Cardiac septum (tissue), 1 donor: ENCODE measurements around the gene AFF2. TPM values are rescaled to one million over a fixed set of nuclear protein-coding genes. Genes with fewer than 3 reads are reported as not detected.

Source experiments
- DNase-seq: peaks from one replicate; pipeline ENCODE4 v3.0.0-alpha.2; 2020; ENCODE audit warnings: low spot score
- intact Hi-C: fragments of 100-400 bp; cut with DNase I; formaldehyde crosslinking; loops from one replicate; pipeline ENCODE4 v1.14.0; 2022
- total RNA-seq: library from RNA; stranded (reverse); fragmentation: NEBNext Ultra II Directional; extraction: Animal tissue kit (Norgen Biotek cat#: 25700); gene quantifications from one replicate; pipeline ENCODE4 v1.2.1, GENCODE V29; 2021
- donor health status: DM: no; HTN: no; CAD: no.

AFF2 gene
- total RNA-seq, 1 donor from 2014 or later: 0.67 TPM

DNA sequence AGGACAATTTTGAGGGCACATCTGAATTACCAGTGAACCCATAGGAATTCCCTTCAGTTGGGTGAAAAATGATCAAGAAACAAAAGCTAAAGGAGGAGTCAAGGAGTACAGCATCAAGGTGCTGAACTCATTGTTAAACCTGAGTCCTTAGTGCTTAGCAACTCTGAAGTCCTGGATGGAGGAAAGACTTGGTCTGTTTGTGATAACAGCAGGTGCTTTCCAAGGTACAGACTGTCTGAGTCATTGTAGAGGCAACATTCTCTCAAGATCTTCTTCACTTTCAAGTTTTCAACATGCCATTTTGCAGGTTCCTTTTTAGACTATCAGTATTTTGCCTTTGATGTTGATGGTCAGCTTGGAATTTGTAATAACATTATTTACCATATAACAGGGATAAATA, 293.9 kb downstream of the AFF2 start:
- DNase-seq: no peak
- intact Hi-C loops: no loop called here

DNA sequence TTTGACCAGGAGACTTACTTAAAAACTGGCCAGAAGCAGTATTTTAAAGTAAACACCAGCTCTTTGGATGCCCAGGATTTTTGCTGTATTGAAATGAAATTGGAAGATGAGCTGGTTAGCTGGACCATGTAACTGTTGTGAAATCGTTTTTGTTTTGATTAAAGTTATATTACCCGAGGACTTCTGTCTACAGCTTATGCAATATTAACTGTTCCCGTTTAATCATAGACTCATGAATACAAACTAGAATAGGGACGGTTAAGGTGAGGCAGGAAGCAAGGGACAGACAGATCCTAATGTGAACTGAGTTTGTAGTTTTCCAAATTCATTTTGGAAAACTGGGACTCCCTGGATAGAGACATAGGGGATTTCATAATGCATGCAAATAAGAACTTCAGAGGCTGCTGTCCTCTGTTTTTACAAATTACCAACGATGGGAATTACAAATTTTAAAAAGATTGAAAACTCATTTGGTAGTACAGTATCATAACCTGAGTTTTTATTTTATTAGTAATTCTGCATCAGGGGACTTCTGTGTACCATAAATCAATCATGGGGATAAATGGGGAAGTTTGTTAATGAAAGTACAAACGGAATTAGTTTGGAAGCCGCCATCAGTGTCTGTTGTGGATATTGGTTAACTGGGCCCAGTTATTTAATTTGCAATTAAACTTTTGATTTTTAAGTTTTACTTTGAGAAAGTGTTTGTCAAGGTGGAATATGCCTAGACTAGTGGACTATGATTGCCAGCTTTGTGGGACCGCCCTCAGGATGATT, 304.4 kb downstream of the AFF2 start:
- no peak for DNase-seq
- intact Hi-C loops: no loop called here

- intact Hi-C loops: no loop called here
Measured at GRCh38 chrX:148806145-148806870, 305.9 kb downstream of the AFF2 start.

GRCh38 chrX:148808833-148809232, 308.4 kb downstream of the AFF2 start:
- intact Hi-C loops: no loop called here

More at GRCh38 chrX:148806145-148806870, 305.9 kb downstream of the AFF2 start:
- DNase-seq: no peak

GRCh38 chrX:148811236-148811635, 310.8 kb downstream of the AFF2 start:
- intact Hi-C loops: no loop called here
- no peak for DNase-seq

More at GRCh38 chrX:148808833-148809232, 308.4 kb downstream of the AFF2 start:
- no peak for DNase-seq

- no peak for DNase-seq
- intact Hi-C loops: no loop called here
Measured at GRCh38 chrX:148813422-148813821, 313.0 kb downstream of the AFF2 start.

DNA sequence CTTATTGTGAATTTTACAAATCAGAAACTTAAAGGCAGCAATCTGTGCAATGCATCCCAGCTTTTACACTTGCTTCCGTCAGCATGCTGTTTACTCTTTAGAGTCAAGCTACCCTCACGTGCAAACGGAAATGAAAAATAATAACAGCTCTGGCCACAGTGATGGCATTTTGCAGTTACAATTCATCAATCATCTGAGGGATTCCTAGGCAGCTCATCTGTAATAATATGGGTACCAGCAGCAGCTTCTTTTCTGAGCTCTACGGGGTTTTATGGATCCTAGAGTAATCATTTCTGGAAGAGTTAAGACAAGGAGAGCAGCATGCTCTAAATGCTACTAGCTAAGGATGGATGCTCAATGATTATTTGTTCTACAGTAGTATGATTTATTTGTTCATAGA, 313.6 kb downstream of the AFF2 start:
- DNase-seq: no peak
- intact Hi-C loops: no loop called here

GRCh38 chrX:148815218-148815961, 315.0 kb downstream of the AFF2 start:
- intact Hi-C loops: no loop called here
- DNase-seq: no peak

GRCh38 chrX:148823986-148824385, 323.6 kb downstream of the AFF2 start:
- intact Hi-C loops: no loop called here
- no peak for DNase-seq

GRCh38 chrX:148825696-148826095, 325.3 kb downstream of the AFF2 start:
- intact Hi-C loops: no loop called here
- no peak for DNase-seq

- intact Hi-C loops: no loop called here
- no peak for DNase-seq
Measured at GRCh38 chrX:148836741-148837140, 336.3 kb downstream of the AFF2 start.

- no peak for DNase-seq
Measured at GRCh38 chrX:148850631-148851030, 350.2 kb downstream of the AFF2 start.

DNA sequence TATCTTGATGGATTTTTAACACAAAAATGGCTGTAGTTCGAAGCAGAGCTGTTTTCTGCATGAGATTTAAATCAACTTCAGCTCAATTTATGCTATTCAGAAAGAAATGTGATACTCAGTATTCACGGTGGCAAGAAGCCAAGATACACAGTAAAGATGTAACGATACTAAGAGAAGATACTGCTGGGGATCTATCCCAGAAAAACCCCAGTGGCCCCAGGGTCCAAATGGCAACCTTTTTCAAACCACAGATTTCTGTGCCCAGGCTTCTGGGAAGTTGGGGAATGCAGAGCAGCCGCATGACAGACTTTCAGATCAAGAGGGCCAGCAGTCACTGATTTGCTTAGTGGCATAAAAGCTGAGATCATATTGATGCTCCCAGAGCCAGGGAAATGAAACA, 353.9 kb downstream of the AFF2 start:
- intact Hi-C loops: no loop called here
- no peak for DNase-seq

More at GRCh38 chrX:148850631-148851030, 350.2 kb downstream of the AFF2 start:
- intact Hi-C loops: no loop called here

GRCh38 chrX:148856505-148856904, 356.1 kb downstream of the AFF2 start:
- intact Hi-C loops: no loop called here
- DNase-seq: no peak

GRCh38 chrX:148865277-148866210, 365.1 kb downstream of the AFF2 start:
- DNase-seq: no peak
- intact Hi-C loops: no loop called here

GRCh38 chrX:148867596-148867995, 367.2 kb downstream of the AFF2 start:
- DNase-seq: no peak
- intact Hi-C loops: no loop called here

- no peak for DNase-seq
- intact Hi-C loops: no loop called here
Measured at GRCh38 chrX:148871422-148872160, 371.2 kb downstream of the AFF2 start.

- no peak for DNase-seq
- intact Hi-C loops: no loop called here
Measured at GRCh38 chrX:148872161-148872535, 371.7 kb downstream of the AFF2 start.

DNA sequence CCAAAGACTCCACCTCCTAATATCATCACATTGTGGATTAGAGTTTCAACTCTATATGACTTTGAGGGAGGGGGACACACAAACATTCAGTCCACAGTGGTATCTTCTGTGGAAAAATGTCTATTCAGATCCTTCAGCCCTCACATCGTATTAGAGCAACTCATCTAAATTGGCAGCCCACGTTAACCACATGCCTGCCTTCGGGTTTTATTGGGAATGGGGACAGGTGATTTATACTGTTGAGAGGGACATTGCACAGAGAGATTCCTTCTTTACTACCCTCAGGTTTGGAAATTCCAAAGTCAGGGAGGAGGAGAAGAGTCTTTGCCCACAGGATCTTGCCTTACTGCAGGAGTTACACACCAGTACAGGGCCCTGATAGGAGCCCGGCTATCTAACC, 372.5 kb downstream of the AFF2 start:
- DNase-seq: no peak
- intact Hi-C loops: no loop called here
